ENCODE results near the gene MTHFD1.

GRCh38 chr14:64503434-64504309 lies 115.5 kb downstream of the MTHFD1 start, which contains the start of gene ZBTB25:
- TF ChIP-seq CTCF (conservative IDR thresholded peaks at IDR 0.05) (no peak), ZFX (IDR thresholded peaks at IDR 0.05) (peak; percentile 61; the same call in 1 of the 2 replicates)
